GM12892 (cell line): ENCODE data around the gene POU2F1.

Source experiments
- POLR2A ChIP-seq: IDR thresholded peaks from 2 replicates; pipeline ENCODE4 v1.6.1; 2011; ENCODE audit warnings: low read depth, low read length, control low read depth
- POLR2AphosphoS5 ChIP-seq: IDR thresholded peaks from 2 replicates; pipeline ENCODE4 v1.6.1; 2011; ENCODE audit warnings: low read depth, low read length, control low read depth

- TF ChIP-seq POLR2A (no peak), POLR2AphosphoS5 (no peak)
Observed at GRCh38 chr1:167292216-167292615, 71.5 kb downstream of the POU2F1 start.
